ENCODE results near the gene MRPL14. TPM values are rescaled to one million over a fixed set of nuclear protein-coding genes. Genes with fewer than 3 reads are reported as not detected.
A peak's percentile ranks its signal among the peaks of the same experiment; 100 is the strongest.

MRPL14 gene
- total and polyA plus RNA-seq, 2 of the 8 experiments (the other 6 are each of a cell fraction or from before 2014, with no cell fraction given), result 82.0 to 97.1 TPM

- no peak for TF ChIP-seq ZNF274 (IDR thresholded peaks at IDR 0.05; ENCODE audit: borderline replicate concordance, extremely low read depth, low read length)
- no peak for TF ChIP-seq SP4 (IDR thresholded peaks at IDR 0.05; ENCODE audit: low read length)
- TF ChIP-seq RAD21 (IDR thresholded peaks at IDR 0.05 in 1 of 2, conservative IDR thresholded peaks at IDR 0.05 in 1 of 2; ENCODE audit: low read depth in 2 of 2, low read length in 2 of 2), result peak; percentile 98 to 99
- TF ChIP-seq CBX5 (IDR thresholded peaks at IDR 0.05; ENCODE audit: low read depth, low read length), result no peak
- TF ChIP-seq BCL11A (IDR thresholded peaks at IDR 0.05; ENCODE audit: low read depth in 2 of 2, low read length in 2 of 2), result no peak
- no peak for TF ChIP-seq EZH2 (IDR thresholded peaks at IDR 0.05; ENCODE audit: low read depth, low read length, severe bottlenecking)
- peak in 2 of 3 experiments; percentile 91 to 96; a peak in 3 of 4 replicates for TF ChIP-seq CTCF (IDR thresholded peaks at IDR 0.05; ENCODE audit: control extremely low read depth in 1 of 3, insufficient read depth in 1 of 3, low read depth in 1 of 3, low read length in 3 of 3)
- no peak for TF ChIP-seq SUZ12 (IDR thresholded peaks at IDR 0.05; ENCODE audit: low read length)
Observed at GRCh38 chr6:44078827-44079671, 48.2 kb downstream of the MRPL14 start (continued).
